SK-N-MC (cell line): ENCODE results near the gene TMEM222.

Experiments used
- DNase-seq: peaks from one replicate; pipeline ENCODE4 v3.0.0-alpha.2; 2011; ENCODE audit warnings: low read depth, low spot score
- H3K27ac ChIP-seq: fragments of 200-600 bp; sonication (generic); 2 replicates; pipeline ENCODE4 v1.5.1; 2016; ENCODE audit warnings: mixed run types
- H3K36me3 ChIP-seq: fragments of 200-600 bp; sonication (generic); 2 replicates; pipeline ENCODE4 v1.6.1; 2017; ENCODE audit warnings: antibody characterized with exemption, low read length, mixed read lengths; ENCODE audit not compliant: insufficient read depth
- H3K4me3 ChIP-seq: fragments of 200-600 bp; sonication (generic); 2 replicates; pipeline ENCODE4 v1.5.1; 2016
- H3K9ac ChIP-seq: fragments of 200-600 bp; sonication (generic); 2 replicates; pipeline ENCODE4 v1.8.0; 2017; ENCODE audit warnings: mixed run types, mixed read lengths; ENCODE audit not compliant: insufficient read length
- H3K9me3 ChIP-seq: fragments of 200-600 bp; sonication (generic); 2 replicates; pipeline ENCODE4 v1.6.1; 2017; ENCODE audit warnings: low read depth, mild to moderate bottlenecking, antibody characterized with exemption, low read length, moderate library complexity, mixed read lengths
- EZH2 ChIP-seq: fragments of 200-600 bp; sonication (generic); IDR thresholded peaks from one replicate; pipeline ENCODE4 v1.6.1; 2017; ENCODE audit warnings: antibody characterized with exemption
- FOXP2 ChIP-seq: optimal IDR thresholded peaks from 2 replicates; pipeline ENCODE3; 2011; ENCODE audit warnings: mild to moderate bottlenecking, moderate library complexity; ENCODE audit not compliant: insufficient read depth; ENCODE audit errors: extremely low read length, control extremely low read depth
- POLR2AphosphoS5 ChIP-seq: IDR thresholded peaks from 2 replicates; pipeline ENCODE4 v1.6.1; 2012; ENCODE audit warnings: mild to moderate bottlenecking, low read depth, low read length, borderline replicate concordance

The TMEM222 gene

DNA sequence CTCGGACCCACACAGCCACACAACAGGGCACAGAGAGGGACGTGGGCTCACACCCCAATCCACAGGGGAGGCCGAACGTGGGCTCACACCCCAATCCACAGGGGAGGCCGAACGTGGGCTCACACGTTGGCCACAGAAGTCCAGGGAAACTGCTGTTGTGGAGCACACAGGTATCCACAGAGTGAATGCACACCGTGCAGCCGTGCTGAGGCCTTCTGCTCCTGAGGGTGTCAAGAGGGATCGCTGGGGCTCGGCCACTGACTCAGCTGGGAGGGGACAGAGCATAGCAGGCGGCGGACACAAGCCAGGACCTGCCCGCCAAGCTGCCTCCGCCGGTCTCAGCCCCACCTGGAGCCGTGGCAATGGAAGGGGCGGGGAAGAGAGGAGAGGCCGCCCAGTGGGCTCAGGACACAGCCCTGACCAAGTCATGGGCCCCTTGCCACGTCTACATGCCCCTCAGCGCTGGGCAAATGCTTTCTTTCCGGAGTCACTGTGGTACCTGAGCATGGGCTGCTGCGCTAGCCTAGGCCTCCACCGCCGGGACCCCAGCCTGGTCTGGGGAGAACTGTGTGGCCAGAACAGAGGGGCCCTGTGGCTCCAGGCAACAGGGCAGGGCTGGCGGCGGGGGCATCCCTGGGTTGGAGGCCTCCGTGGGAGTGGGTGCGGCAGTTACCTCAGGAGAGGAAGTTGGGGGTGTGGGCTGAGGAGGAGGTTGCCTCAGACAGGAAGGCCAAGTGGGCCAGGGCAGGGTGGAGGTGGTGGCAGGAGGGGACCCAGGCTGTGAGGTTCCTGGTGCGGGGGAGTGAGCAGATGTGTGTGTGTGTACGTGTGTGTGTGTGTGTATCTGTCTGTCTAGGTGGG lies 21.0 kb downstream of the TMEM222 start:
- no peak for DNase-seq
- no peak overlapping the region for H3K4me3 ChIP-seq
- no peak overlapping the region for H3K9ac ChIP-seq
- H3K27ac ChIP-seq = no peak overlapping the region
- no peak for TF ChIP-seq POLR2AphosphoS5
- H3K9me3 ChIP-seq = no peaks in the 10 kb centered on the region
- no peaks in the 10 kb centered on the region for H3K36me3 ChIP-seq

DNA sequence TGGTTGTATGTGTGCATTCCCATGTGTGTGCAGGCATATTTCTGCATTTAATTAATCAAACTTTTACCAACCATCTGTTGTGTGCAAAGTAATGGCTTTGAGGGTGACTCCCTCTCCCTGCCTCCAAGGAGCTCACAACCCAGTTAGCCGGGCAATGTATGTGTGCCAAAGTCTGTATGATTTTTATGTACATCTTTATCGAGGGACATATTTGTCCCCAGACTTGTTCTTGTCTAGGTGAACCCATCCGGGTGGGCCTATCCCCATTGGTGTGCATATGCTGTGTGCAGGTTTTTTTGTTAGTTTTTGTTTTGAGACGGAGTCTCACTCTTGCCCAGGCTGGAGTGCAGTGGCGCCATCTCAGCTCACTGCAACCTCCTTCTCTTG lies 21.7 kb downstream of the TMEM222 start:
- Histone ChIP-seq H3K36me3 (no peaks in the 10 kb centered on the region), H3K9me3 (no peaks in the 10 kb centered on the region), H3K27ac (no peak overlapping the region), H3K9ac (no peak overlapping the region), H3K4me3 (no peak overlapping the region)
- no peak for DNase-seq
- TF ChIP-seq POLR2AphosphoS5 (no peak), FOXP2 (no peak), EZH2 (no peak)

DNA sequence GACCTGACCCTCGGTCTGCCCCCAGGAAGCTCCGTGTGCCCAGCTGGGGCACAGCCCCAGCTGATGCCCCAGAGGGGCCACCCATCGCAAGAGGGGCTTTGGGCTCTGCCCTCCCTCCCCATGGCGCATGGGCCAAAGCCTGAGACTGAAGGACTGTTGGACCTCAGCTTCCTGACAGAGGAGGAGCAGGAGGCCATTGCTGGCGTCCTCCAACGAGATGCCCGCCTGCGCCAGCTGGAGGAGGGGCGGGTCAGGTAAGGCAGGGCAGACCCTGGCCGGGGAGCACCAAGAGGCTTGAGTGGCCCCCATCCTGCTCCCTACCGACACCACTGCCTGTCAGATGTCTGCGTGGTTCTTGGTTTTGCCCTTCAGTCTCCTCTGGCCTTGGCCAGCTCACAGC lies 23.3 kb downstream of the TMEM222 start:
- no peak for DNase-seq
- H3K27ac ChIP-seq = no peak overlapping the region
- H3K9me3 ChIP-seq = no peaks in the 10 kb centered on the region
- no peak overlapping the region for H3K4me3 ChIP-seq
- TF ChIP-seq EZH2 (no peak), FOXP2 (no peak), POLR2AphosphoS5 (no peak)
- no peaks in the 10 kb centered on the region for H3K36me3 ChIP-seq
- no peak overlapping the region for H3K9ac ChIP-seq

DNA sequence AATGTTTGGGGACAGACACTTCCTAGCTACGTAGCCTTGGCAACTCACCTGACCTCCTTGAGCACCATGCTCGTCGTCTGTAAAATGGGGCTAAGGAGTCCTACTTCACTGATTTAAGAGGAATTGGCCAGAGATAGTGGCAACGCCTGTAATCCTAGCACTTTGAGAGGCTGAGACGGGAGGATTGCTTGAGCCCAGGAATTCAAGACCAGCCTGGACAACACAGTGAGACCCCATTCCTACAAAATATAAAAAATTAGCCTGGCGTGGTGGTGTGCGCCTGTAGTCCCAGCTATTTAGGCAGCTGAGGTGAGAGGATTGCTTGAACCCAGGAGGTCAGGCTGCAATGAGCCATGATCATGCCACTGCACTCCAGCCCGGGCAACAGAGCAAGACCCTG lies 24.4 kb downstream of the TMEM222 start:
- H3K4me3 ChIP-seq = no peak overlapping the region
- H3K27ac ChIP-seq = no peak overlapping the region
- no peak overlapping the region for H3K9ac ChIP-seq
- no peaks in the 10 kb centered on the region for H3K36me3 ChIP-seq
- TF ChIP-seq FOXP2 = no peak
- TF ChIP-seq EZH2 = no peak
- no peak for TF ChIP-seq POLR2AphosphoS5
- no peaks in the 10 kb centered on the region for H3K9me3 ChIP-seq
- no peak for DNase-seq

DNA sequence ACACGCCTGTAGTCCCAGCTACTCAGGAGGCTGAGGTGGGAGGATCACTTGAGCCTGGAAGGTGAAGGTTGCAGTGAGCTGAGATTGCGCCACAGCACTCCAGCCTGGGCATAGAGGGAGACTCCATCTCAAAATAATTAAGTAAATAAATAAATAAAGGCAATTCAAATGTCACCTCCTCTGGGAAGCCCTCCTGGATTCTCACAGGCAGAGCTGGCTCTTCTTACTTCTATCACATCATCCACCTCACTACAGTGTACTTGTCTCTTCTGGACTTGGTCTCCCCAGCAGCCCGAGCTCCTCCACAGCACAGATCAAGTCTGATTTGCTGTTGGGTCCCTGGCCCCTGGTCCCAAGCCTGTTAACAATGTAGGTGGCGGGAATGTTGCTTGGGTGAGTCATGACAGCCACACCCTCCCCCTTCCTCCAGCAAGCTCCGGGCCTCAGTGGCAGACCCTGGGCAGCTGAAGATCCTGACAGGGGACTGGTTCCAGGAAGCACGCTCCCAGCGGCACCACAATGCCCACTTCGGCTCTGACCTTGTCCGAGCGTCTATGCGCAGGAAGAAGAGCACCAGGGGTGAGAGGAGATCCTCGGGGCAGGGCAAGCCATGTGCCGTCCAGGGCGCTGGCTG lies 25.1 kb downstream of the TMEM222 start:
- Histone ChIP-seq H3K27ac (no peak overlapping the region), H3K36me3 (no peaks in the 10 kb centered on the region), H3K4me3 (no peak overlapping the region), H3K9ac (no peak overlapping the region), H3K9me3 (no peaks in the 10 kb centered on the region)
- TF ChIP-seq FOXP2 (no peak), EZH2 (no peak), POLR2AphosphoS5 (no peak)
- DNase-seq = no peak

DNA sequence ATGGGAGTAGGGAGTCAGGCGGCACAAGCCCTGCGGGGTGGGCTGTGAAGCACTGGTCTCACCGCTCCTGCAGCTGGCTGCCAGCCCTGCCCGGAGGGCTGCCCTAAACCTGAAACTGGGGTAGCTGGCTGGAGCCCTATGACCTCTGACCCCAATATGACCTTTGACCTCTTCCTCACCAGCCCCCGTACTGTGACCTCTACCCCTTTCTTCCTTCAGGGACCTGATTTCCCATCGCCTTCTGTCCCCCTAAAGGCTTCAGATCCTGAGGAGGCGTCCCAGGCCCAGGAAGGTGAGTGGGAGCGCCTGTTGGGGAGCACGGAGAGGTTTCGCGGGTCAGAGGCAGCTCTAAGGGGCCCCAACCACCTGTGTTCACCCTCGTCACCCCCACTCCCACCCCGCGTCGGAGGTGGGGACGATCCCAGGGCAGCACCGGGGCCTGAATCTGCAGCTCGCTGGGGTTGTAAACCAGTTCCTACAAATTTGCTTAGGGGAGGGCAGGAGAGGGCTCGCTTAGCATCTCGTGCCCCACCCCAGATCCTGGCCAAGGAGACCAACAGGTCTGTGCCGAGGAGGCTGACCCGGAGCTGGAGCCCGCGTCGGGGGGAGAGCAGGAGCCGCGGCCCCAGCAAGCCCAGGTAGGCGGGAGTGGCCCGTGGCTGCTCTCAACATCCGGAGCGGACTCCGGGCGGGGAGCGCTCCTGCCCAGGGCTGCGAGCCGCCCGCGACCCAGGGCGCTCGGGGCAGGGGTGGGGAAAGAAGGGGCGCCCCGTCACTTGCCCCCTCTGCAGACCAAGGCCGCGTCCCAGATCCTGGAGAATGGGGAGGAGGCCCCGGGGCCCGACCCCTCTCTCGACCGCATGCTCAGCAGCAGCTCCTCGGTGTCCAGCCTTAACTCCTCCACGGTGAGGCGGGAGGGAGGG lies 27.2 kb downstream of the TMEM222 start:
- H3K4me3 ChIP-seq = no peak overlapping the region
- DNase-seq = no peak
- no peak overlapping the region for H3K9ac ChIP-seq
- no peaks in the 10 kb centered on the region for H3K36me3 ChIP-seq
- TF ChIP-seq EZH2 (no peak), POLR2AphosphoS5 (no peak; the same call in 1 of the 2 replicates), FOXP2 (no peak)
- no peaks in the 10 kb centered on the region for H3K9me3 ChIP-seq
- no peak overlapping the region for H3K27ac ChIP-seq

DNA sequence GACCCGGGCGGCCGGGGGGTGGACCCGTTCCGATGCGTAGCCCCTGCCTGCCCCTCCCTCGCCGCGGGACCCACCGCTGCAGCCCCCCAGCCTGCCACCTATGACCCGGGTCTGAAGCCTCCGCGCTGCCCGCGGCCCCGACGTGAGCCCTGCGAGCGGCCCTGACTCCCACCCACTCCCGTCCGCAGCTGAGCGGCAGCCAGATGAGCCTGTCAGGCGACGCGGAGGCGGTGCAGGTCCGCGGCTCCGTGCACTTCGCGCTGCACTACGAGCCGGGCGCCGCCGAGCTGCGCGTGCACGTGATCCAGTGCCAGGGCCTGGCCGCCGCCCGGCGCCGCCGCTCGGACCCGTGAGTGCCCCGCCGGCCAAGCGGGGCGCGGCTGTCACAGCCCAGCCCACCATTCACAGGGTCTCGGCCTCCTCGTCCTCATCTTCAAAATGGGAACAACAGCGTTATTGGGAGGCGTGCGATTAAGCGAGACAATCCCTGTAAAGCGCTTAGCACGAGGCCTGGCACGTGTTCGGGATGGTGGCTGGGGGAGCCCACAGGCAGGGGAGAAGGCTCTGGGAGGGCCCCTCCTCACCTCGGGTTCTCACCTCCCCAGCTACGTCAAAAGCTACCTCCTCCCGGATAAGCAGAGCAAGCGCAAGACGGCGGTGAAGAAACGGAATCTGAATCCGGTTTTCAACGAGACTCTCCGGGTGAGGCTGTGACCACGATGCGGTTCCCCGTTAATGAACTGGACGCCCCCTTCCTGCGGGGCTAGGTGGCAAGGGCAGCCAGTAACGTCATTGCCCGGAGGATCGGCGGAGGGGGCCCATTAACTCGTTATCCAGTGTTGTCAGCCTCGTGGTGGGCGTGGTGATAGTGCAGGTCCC lies 28.1 kb downstream of the TMEM222 start:
- H3K36me3 ChIP-seq = no peaks in the 10 kb centered on the region
- TF ChIP-seq EZH2 (no peak), POLR2AphosphoS5 (no peak), FOXP2 (no peak)
- H3K27ac ChIP-seq = no peak overlapping the region
- H3K4me3 ChIP-seq = no peak overlapping the region
- DNase-seq = no peak
- no peak overlapping the region for H3K9ac ChIP-seq
- H3K9me3 ChIP-seq = no peaks in the 10 kb centered on the region
